OCI-LY3 (cell line): Measurements from ENCODE around the gene SNTB2.

ENCODE experiments used
- EZH2phosphoT487 ChIP-seq: fragments of 200-600 bp; shearing (Covaris generic); IDR thresholded peaks from 2 replicates; pipeline ENCODE4 v1.6.1; 2018; ENCODE audit warnings: antibody characterized with exemption, mixed run types, low read depth
- TF ChIP-seq, protein P1 (sequence below): fragments of 200-600, 300-600 bp; sonication (generic); IDR thresholded peaks from 2 replicates; pipeline ENCODE4 v1.5.1; 2014; ENCODE audit warnings: antibody characterized with exemption, low read length, low read depth

DNA sequence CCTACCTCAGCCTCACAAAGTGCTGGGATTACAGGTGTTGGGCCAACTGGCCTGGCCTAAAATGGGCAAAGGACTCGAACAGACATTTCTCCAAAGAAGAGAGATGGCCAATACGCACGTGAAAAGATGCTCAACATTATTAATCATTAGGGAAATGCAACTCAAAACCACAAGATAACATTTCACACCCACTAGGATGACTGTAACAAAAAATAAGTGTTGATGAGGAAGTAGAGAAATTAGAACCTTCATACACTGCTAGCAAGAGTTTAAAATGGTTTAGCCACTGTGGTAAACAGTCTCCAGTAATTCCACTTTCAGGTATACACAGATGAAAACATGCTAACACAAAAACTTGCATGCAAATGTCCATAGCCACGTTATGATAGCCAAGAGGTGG, 159.0 kb downstream of the SNTB2 start:
- TF ChIP-seq, protein P1, sequence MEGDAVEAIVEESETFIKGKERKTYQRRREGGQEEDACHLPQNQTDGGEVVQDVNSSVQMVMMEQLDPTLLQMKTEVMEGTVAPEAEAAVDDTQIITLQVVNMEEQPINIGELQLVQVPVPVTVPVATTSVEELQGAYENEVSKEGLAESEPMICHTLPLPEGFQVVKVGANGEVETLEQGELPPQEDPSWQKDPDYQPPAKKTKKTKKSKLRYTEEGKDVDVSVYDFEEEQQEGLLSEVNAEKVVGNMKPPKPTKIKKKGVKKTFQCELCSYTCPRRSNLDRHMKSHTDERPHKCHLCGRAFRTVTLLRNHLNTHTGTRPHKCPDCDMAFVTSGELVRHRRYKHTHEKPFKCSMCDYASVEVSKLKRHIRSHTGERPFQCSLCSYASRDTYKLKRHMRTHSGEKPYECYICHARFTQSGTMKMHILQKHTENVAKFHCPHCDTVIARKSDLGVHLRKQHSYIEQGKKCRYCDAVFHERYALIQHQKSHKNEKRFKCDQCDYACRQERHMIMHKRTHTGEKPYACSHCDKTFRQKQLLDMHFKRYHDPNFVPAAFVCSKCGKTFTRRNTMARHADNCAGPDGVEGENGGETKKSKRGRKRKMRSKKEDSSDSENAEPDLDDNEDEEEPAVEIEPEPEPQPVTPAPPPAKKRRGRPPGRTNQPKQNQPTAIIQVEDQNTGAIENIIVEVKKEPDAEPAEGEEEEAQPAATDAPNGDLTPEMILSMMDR: no peak
- TF ChIP-seq EZH2phosphoT487: no peak
